NCI-H69 (cell line): Measurements from ENCODE around the gene ANAPC4.
"Not testable (repeated sequence)": the region's sequence is repeated elsewhere in the genome, so short reads cannot be mapped to it uniquely, and the experiment has no call there.

Experiments
- DNase-seq: peaks from one replicate; lab custom pipeline; 2025; lab: John Stamatoyannopoulos, UW

ANAPC4 gene, protein sequence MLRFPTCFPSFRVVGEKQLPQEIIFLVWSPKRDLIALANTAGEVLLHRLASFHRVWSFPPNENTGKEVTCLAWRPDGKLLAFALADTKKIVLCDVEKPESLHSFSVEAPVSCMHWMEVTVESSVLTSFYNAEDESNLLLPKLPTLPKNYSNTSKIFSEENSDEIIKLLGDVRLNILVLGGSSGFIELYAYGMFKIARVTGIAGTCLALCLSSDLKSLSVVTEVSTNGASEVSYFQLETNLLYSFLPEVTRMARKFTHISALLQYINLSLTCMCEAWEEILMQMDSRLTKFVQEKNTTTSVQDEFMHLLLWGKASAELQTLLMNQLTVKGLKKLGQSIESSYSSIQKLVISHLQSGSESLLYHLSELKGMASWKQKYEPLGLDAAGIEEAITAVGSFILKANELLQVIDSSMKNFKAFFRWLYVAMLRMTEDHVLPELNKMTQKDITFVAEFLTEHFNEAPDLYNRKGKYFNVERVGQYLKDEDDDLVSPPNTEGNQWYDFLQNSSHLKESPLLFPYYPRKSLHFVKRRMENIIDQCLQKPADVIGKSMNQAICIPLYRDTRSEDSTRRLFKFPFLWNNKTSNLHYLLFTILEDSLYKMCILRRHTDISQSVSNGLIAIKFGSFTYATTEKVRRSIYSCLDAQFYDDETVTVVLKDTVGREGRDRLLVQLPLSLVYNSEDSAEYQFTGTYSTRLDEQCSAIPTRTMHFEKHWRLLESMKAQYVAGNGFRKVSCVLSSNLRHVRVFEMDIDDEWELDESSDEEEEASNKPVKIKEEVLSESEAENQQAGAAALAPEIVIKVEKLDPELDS

GRCh38 chr4:25376754-25377571 is at the start of gene ANAPC4:
Gene ANAPC4, plus strand, starts transcription at chr4:25377263. Its CDS starts 165 bp downstream, at chr4:25377428.
- DNase-seq: peak; percentile 94

DNA sequence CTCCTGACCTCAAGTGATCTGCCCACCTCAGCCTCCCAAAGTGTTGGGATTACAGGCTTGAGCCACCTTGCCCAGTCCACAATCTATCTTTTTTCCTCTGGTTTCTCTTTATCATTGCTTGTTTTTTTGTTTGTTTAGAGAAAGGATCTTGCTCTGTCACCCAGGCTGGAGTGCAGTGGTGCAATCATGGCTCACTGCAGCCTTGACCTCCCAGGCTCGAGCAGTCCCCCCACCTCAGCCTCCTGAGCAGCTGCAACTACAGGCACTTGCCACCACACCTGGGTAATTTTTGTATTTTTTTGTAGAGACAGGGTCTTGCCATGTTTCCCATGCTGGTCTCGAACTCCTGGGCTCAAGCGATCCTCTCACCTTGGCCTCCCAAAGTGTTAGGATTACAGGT is 48.6 kb upstream of the ANAPC4 start:
- not testable (repeated sequence) for DNase-seq

DNA sequence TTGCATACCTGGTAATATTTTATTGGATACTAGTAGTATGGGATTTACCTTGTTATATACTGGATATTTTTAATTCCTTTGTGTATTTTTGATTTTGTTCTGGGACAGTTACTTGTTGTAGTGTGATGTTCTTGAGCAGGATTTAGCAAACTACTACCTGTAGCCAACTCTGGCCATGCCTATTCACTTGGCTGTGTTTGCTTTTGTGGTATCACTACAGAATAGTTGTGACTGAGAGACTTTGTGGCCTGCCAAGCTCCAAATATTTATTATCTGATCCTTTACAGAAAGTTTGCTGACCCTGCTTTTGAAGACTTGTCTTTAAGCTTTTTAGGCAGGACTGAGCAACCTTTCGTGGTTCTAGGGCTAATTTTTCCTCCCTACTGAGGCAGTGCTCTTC is 46.7 kb upstream of the ANAPC4 start:
- DNase-seq: no peak

DNA sequence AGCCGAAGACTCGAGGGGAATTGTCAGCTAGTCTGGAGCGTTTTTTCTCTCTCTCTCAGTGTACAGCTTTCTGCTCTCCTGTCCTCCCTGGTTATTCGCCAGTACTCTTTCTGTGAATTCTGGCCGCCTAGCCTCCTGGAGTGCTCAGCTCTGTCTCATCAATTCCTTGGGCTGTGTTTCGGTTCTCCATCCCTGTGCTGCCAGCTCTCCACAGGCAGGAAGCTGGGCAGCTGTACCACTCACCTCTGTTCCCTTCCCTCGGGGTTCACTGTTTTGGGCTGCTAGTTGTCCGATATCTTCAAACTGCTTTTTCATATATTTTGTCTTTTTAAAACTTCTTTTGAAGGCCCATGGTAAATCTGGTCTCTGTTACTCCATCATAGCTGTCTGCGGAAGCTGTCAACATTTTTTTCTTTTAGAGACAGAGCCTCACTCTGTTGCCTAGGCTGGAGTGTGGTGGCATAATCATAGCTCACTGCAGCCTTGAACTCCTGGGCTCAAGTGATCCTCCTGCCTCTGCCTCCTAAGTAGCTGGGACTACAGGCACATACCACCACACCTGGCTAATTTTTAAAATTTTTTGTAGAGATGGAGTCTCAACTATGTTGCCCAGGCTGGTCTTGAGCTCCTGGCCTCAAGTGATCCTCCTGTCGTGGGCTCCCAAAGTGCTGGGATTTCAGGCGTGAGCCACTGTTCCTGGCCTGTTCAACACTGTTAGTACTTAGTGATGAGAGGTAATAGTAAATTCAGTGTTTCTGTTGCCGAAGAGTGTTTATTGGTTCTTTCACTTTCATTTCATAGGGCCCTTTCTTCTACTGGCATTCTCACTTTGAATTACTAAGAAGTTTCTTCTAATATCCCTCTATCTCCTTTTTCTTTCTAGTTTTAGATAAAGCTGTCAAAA is 45.9 kb upstream of the ANAPC4 start:
- no peak for DNase-seq

DNA sequence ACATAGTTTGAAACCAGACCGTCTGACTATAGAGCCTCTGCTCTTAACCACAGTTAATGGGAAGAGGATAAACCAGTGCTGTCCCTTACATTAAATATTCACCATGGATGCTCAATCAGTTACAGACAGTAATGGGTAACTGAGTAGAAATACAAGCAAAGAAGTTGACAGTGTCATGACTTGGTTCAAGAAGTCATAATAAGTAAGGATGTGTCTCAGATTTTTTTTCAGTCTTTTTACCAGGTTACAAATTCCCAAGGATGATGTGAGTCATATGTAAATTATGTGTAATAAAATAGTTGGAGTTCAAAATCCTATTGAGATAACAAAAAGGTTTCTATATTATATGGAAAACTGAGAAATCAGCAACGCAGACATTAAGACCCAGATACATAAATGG is 33.4 kb upstream of the ANAPC4 start:
- DNase-seq: no peak

DNA sequence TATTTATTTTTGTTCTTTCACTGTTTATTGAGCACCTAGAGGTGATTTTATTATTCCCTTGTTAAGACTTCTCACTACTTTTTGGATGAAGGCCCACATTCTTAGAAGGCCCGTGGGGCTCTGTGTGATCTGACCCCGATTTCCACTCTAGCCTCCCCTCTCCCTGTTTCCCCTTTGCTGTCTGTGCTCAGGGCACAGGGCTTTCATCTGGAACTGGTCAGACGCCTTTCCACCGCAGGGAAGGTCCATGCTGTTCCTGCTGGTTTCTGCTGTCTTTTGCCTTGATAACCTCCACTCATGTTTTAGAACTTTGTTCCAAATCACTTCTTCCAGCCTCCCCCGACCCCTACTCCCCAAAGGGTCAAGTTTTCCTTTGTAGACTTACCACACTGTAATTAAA is 31.3 kb upstream of the ANAPC4 start:
- DNase-seq: peak; percentile 21

DNA sequence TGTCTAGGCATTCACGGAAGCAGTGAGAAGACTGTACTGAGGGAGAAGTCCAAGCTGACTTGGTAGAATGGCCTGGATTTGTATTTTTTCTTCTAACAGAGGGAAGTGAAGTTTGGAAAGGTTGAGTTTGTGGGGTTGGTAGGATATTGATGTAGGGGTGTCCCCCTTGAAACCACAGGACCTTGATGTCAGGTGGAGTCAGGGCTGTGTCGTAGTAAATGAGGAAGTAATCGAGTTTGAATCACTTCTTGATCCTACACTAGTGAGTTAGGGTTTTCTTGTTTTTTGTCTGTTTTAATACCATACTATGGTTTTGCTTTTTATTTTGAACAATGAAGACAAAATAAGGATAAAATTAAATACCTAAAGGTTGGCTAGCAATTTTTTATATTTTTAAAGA is 30.1 kb upstream of the ANAPC4 start:
- DNase-seq: no peak

DNA sequence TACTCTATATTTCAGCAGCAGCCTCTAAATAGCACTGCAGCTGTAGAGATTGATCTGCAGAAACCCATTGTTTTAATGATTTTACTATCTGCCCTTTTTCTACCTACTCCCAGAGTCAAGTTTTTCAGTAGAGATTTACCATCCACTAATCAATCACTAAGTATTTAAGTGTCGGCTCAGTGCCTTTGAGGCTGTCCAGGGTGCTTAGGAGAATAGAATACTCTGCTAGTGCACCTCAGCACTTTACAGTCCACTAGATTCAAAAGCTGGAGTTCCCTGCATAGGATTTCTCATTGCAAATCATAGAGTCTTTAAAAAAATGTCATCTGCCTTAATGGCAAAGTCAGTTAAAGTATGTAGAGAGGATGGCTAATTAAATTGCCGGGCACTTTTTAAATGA is 29.6 kb upstream of the ANAPC4 start:
- DNase-seq: peak; percentile 3

- DNase-seq: peak; percentile 3
Observed at GRCh38 chr4:25347971-25348370, 29.1 kb upstream of the ANAPC4 start.

DNA sequence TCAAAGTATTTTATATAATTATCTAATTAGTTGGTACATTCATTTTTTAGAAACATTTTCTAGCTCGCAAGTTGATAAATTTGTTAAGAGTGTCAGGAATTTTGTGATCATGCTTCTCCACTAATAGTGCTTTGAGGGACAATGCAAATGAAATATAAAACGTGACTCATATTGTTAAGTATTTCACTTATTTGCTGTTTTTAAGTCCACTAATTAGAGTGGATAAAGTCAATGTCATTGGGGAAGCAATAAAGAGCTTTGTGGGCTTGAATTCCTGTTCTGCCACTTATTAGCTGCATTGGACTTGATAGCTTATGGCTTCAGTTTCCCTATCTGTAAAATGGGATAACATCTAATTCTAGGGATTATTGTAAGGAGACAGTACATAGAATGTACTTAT is 26.5 kb upstream of the ANAPC4 start:
- DNase-seq: no peak

DNA sequence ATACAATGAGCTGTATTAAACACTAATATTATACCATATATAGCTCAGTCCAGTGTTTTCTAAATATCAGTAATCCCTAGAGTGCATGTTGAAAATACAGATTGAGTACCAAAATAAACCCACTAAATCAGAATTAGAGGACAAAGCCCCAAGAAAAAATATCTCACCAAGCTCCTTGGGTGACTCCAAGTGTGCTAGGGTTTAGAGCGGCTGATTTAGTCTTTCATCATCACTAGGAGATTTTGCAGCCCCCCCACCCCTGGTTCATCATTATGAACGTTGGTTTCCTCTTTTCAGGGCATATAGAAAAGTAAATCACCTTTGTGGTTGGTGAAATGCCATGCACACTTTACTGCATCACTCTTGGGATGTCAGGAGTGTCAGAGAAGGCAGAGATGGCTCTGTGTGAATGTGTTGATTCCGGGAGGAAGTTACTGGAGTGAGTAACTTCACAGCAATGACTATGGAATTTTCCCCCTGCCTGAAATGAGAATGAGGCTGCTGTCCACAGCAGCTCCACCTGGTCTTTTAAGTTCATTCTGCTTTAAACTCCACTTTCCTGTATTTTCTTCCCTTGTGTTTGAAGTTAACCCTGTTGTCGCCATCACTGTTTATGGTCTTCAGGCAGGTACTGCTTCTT is 25.2 kb upstream of the ANAPC4 start:
- no peak for DNase-seq

DNA sequence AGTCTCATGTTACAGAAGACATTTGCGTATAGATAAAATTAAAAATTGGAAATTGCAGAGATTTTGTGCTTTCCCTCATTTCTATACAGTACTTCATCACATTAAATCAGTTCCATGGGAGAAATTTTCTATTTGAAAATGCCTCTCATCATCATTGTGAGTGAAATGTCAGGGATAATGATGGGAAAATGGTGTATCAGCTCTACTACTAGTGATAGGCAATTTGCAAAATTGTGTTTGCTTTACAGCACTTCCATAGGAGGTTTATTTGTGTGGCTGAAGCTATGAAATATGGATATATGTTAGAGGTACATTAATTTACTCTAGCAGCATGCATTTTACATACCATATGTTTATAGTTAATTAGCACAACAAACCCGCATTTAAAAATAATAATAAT is 21.0 kb upstream of the ANAPC4 start:
- DNase-seq: peak; percentile 15

DNA sequence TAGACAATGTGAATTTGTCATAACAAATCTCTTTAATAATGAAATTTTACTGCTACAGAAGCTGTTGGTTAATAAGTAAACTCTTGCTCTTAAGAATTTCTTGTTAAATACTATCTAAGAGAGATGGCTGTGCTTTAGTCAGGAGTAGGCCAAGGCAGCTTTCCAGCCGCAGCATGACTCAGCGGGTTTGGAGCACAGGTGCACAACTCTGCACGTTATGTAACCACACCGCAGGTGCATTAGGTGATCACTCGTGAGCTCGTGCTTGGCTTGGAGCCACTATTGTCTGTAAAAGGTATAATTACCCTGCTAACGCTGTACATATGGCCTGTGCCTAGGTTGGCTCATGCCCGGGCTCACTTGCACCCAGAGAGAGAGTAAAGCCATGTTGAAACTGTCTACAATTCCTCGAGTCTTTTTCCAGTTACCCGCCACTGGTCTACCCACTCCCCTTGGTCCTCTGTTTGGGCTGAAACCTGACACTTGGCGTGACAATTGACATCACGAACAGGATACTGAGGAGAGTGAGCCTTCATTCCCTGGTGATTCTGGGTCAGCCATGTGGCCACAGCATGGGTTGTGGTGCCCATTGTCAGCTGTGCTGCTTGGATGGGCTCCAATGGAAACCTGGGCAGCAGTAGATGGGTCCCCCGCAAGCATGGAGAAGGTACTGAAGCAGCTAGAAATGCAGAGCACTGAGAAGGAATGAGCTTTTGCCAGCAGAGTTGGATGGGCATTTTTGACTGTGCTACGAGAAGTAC is 18.4 kb upstream of the ANAPC4 start:
- peak; percentile 54 for DNase-seq

- DNase-seq: peak; percentile 56
Observed at GRCh38 chr4:25361253-25361652, 15.8 kb upstream of the ANAPC4 start.

DNA sequence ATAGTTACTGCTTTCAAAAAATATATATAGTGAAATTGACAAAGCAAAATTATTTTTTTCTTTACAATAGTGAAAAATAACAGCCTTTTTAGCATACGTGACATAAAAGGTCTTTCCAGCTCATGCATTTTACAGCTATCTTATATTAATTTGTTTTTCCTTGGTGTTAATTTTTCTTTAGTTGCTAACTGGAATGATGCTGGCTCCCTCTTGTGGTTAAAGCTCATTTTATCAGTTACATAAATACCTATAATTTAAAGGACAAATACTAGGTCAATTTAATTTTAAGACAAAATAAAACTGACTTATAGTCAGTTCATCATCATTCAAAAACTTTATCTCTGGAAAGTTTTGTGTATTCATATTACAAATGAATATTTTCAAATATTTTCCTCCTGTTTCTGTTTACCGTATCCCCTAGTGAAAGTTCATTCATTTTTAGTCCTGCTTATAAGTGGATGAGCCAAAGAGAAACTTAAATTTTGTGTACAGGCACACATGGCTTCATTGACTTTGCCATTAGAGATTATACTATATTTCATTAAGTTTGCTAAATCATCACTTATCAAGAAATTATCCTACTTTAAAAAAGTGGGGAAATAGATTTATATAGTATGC is 9.9 kb upstream of the ANAPC4 start:
- DNase-seq: peak; percentile 39

- DNase-seq: no peak
Observed at GRCh38 chr4:25367877-25368276, 9.2 kb upstream of the ANAPC4 start.

- no peak for DNase-seq
Observed at GRCh38 chr4:25368315-25368714, 8.7 kb upstream of the ANAPC4 start.

DNA sequence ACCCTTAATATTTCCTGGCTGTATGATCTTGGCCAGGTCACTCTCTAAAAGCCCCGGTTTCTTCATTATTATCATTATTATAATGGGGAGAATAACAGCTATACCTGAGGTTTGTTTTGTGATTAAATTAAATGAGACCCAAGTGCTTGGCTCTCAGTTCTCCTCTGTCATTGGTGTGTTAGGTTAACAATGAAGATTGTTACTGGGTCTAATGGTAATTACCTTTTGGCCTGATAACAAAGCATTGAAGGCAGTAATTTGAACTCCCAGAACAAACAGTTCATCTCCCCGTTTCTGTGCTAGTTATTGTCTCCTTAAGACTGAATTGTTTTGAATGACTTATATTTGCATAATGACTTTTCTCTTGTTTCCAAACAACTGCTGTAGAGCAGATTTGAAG is 6.8 kb upstream of the ANAPC4 start:
- DNase-seq: peak; percentile 65

DNA sequence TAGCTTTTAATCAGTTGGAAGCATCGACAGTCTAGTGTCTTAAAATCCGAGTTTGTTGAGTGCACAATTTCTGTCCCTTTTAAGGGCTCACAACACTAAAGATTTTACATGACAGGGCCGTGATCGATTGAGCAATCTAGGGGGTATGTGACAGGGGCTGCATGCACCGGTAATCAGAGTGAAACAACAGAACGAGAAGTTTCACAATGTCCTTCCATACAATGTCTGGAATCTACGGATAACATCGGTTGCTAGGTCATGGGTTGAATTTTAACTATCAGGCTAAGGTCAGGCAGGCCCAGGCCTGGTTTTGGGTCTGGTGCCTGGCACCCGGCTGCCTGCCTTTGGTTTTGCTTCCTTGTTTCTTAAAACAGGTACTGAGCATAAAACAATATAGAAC is 4.5 kb upstream of the ANAPC4 start:
- DNase-seq: not testable (repeated sequence)
